Measurements from ENCODE around the gene PPM1J.

Gene PPM1J

GRCh38 chr1:112703706-112704105, 11.4 kb downstream of the PPM1J start:
- no peak for DNase-seq

- DNase-seq = no peak
These were observed 12.5 kb downstream of the PPM1J start for GRCh38 chr1:112702420-112703261.

GRCh38 chr1:112702067-112702395, 13.1 kb downstream of the PPM1J start:
- DNase-seq = no peak

GRCh38 chr1:112701227-112702066, 13.7 kb downstream of the PPM1J start:
- DNase-seq = no peak

- peak; percentile 85 for DNase-seq
These were observed 14.6 kb downstream of the PPM1J start for GRCh38 chr1:112700290-112701226.

DNA sequence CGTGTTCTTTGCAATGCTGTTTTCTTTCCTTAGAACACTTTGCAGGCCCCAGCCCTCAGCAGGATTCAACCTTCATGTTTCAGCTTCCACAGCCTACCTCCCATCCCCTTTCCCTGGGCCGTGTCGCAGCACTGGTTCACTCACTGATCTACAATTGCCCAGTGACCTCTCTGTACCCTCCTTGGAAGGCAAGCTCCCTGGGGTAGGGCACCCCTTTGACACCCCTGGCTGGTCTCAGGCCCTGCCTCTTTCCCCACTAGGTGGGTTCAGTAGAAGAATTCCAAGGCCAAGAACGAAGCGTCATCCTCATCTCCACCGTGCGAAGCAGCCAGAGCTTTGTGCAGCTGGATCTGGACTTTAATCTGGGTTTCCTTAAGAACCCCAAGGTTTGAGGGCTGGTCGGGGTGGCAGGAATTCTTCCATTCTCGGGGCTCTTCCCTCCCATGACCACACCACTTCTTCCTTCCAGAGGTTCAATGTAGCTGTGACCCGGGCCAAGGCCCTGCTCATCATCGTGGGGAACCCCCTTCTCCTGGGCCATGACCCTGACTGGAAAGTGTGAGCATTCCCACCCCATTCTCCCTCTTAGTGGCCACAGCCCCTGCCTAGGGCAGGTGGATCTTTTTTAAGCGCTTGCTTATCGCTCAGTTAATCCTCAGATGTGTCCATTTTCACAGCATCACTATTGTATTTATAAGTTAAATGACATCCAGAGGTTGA, 15.5 kb downstream of the PPM1J start:
- DNase-seq = no peak

DNA sequence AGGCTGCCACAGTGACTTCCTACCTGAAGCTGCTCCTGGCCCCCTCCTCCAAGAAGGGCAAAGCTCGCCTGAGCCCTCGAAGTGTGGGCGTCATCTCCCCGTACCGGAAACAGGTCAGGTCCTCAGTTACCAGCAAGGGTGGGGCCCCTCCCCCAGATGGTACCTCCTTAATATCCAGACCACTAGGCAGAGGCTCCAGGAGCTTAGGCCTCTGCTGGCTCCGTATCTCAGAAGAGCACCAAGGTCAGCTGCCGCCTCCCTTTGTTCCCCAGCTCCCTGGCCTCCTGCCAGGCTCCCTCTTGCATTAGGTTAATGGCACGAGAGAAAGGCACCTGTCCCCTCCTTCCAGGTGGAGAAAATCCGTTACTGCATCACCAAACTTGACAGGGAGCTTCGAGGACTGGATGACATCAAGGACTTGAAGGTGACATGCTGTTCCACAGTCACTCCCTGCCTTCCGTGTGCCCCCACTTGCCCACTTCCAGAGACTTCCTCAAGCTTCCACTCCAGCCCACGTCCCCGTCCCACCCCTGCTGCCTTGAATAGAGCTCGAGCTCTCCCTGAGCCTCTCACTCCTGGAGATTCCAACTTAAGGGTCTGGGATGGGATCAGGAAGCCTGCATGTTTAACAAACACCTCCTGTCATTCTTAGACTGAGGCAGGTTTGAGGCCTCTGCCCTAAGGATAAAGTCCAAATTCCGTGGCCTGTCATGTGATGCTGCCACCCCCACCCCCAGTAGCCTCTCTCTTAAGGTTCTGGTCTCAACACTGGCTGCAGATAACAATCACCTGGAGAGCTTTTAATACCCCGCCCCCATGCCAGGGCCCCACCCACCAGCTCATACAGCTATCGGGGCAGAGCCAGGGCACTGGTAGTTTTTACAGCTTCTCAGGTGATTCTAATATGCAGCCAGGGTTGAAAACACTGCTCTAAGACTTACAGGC, 16.5 kb downstream of the PPM1J start:
- DNase-seq = no peak

GRCh38 chr1:112697781-112698201, 17.3 kb downstream of the PPM1J start:
- no peak for DNase-seq

GRCh38 chr1:112696578-112697314, 18.4 kb downstream of the PPM1J start:
- no peak for DNase-seq

DNA sequence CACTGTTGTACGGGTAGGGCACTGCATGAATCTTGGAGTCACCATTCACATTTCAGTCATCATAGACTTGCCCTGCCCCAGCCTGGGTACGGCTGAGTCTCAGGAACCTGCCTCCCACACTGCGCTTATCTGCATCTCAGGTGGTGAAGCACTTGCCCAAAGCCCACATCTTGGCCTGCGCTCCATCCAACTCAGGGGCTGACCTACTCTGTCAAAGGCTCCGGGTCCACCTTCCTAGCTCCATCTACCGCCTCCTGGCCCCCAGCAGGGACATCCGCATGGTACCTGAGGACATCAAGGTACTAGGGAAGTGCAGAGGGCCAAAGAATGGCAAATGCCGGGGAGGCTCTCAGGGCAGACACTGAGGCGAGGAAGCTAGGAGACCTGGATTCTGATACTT, 19.9 kb downstream of the PPM1J start:
- no peak for DNase-seq

DNA sequence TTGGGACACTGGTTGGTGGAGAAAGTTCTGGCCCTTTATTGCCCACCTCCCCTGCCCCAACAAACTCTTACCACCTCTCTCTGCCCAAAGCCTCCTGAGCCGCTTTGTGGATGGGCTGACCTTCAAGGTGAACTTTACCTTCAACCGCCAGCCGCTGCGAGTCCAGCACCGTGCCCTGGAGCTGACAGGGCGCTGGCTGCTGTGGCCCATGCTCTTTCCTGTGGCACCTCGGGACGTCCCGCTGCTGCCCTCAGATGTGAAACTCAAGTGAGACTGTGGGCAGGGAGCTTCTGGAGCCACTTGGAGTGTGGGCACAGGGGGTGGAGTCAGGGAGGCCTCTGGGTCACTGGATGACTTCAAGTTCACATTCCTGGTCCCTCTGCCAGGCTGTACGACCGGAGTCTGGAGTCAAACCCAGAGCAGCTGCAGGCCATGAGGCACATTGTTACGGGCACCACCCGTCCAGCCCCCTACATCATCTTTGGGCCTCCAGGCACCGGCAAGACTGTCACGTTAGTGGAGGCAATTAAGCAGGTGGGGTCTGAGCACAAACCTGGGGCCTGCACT, 20.7 kb downstream of the PPM1J start:
- DNase-seq = no peak

GRCh38 chr1:112693821-112694220, 21.3 kb downstream of the PPM1J start:
- DNase-seq = no peak

DNA sequence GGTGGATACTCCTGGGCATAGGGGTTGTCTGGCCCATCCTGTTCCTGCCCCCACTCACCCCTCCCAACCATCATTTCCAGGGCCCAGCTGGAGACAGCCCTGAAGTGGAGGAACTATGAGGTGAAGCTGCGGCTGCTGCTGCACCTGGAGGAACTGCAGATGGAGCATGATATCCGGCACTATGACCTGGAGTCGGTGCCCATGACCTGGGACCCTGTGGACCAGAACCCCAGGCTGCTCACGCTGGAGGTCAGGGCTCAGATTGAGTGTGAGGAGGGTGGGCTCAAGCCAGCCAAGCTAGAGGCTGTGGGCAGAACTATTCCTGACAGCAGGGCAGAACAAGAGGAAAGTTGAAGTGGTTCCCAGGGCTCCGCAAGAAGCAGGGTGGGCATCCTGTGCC, 22.5 kb downstream of the PPM1J start:
- no peak for DNase-seq

- DNase-seq = no peak
These were observed 25.3 kb downstream of the PPM1J start for GRCh38 chr1:112689842-112690237.

GRCh38 chr1:112689196-112689841, 25.8 kb downstream of the PPM1J start:
- DNase-seq = no peak

DNA sequence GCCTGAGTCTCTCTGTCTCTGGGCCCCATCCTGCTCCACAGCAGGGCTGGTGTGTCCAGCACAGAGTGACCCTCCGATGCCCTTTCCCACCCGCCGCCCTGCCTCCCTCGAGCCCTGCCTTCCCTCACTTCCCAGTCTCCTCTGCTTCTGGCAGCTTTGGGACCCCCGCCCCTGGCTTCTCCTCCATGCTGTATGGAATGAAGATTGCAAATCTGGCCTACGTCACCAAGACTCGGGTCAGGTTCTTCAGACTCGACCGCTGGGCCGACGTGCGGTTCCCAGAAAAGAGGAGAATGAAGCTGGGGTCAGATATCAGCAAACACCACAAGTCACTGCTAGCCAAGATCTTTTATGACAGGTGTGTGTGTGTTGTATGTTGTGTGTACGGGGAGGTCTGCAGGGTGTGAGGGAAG, 26.3 kb downstream of the PPM1J start:
- no peak for DNase-seq

GRCh38 chr1:112687785-112688496, 27.2 kb downstream of the PPM1J start:
- DNase-seq = no peak

DNA sequence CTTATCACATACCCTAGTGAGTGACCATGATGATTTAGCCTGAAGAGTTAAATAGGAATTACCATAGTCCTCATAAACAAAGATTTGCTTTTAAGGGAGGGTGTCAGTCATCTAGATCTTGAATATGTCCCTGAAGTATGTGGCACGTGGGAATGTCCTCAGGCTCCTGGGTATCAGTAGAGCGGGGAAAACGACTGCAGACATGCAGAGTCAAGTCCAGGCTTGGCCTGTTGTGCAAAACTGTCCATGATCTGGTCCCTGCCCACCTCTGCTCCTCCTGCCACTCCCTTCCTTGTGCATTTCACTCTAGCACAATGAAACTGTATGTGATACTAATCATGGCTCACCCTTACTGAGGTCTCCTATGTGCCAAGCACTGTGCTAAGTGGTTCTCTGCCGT, 27.8 kb downstream of the PPM1J start:
- no peak for DNase-seq

GRCh38 chr1:112686835-112687234, 28.3 kb downstream of the PPM1J start:
- no peak for DNase-seq
